Trophoblast cell (in vitro differentiated cells and primary cell): ENCODE measurements around the gene AKAP13.

Source experiments
- DNase-seq, 2 donors: peaks; one replicate each; pipeline ENCODE4 v3.0.0-alpha.2; 2016
- H2AFZ ChIP-seq: 2 replicates; pipeline ENCODE4 v1.6.1; 2013; ENCODE audit warnings: low read length, moderate library complexity, mild to moderate bottlenecking; ENCODE audit not compliant: insufficient read depth, poor library complexity
- H2AK5ac ChIP-seq: 2 replicates; pipeline ENCODE4 v1.6.1; 2013; ENCODE audit warnings: mild to moderate bottlenecking, low read length
- H2BK120ac ChIP-seq: 2 replicates; pipeline ENCODE4 v1.6.1; 2013; ENCODE audit warnings: low read length, mild to moderate bottlenecking, moderate library complexity; ENCODE audit not compliant: insufficient read depth, poor library complexity
- H2BK12ac ChIP-seq: 2 replicates; pipeline ENCODE4 v1.6.1; 2013; ENCODE audit warnings: mild to moderate bottlenecking, low read length, moderate library complexity
- H2BK5ac ChIP-seq: 2 replicates; pipeline ENCODE4 v1.6.1; 2013; ENCODE audit warnings: low read length, low read depth, moderate library complexity, mild to moderate bottlenecking; ENCODE audit not compliant: poor library complexity
- H3K14ac ChIP-seq: 2 replicates; pipeline ENCODE4 v1.6.1; 2013; ENCODE audit warnings: mild to moderate bottlenecking, low read length
- H3K18ac ChIP-seq: 2 replicates; pipeline ENCODE4 v1.6.1; 2013; ENCODE audit warnings: mild to moderate bottlenecking, low read length
- H3K23ac ChIP-seq: 2 replicates; pipeline ENCODE4 v1.6.1; 2013; ENCODE audit warnings: low read length
- H3K27ac ChIP-seq: 2 replicates; pipeline ENCODE4 v1.5.1; 2013; ENCODE audit warnings: low read depth, mild to moderate bottlenecking, inconsistent platforms, low read length, moderate library complexity
- H3K27me3 ChIP-seq: 2 replicates; pipeline ENCODE4 v1.6.1; 2013; ENCODE audit warnings: inconsistent platforms, mild to moderate bottlenecking, low read length, moderate library complexity; ENCODE audit not compliant: insufficient read depth
- H3K36me3 ChIP-seq, 2 experiments: 1 replicate in 1 of 2; 2 replicates in 1 of 2; pipeline ENCODE4 v1.6.1; 2013; ENCODE audit warnings: low read length in 2 of 2, mild to moderate bottlenecking in 2 of 2, moderate library complexity in 1 of 2; ENCODE audit not compliant: insufficient read depth in 2 of 2, control insufficient read depth in 1 of 2
- H3K4ac ChIP-seq: 2 replicates; pipeline ENCODE4 v1.6.1; 2013; ENCODE audit warnings: low read depth, mild to moderate bottlenecking, low read length, moderate library complexity
- H3K4me1 ChIP-seq, 2 experiments: 1 replicate in 1 of 2; 2 replicates in 1 of 2; pipeline ENCODE4 v1.6.1; 2013; ENCODE audit warnings: low read length in 2 of 2, mild to moderate bottlenecking in 2 of 2, moderate library complexity in 1 of 2; ENCODE audit not compliant: insufficient read depth in 2 of 2, control insufficient read depth in 1 of 2
- H3K4me2 ChIP-seq: 2 replicates; pipeline ENCODE4 v1.6.1; 2013; ENCODE audit warnings: inconsistent platforms, mild to moderate bottlenecking, low read length, moderate library complexity
- H3K4me3 ChIP-seq: 2 replicates; pipeline ENCODE4 v1.5.1; 2013; ENCODE audit warnings: mild to moderate bottlenecking, low read depth, low read length, inconsistent platforms
- H3K79me1 ChIP-seq: one replicate; pipeline ENCODE4 v1.6.1; 2013; ENCODE audit warnings: low read length
- H3K79me2 ChIP-seq: 2 replicates; pipeline ENCODE4 v1.6.1; 2013; ENCODE audit warnings: low read length, mild to moderate bottlenecking; ENCODE audit not compliant: control insufficient read depth, insufficient read depth, poor library complexity
- H3K9ac ChIP-seq: 2 replicates; pipeline ENCODE4 v1.6.1; 2013; ENCODE audit warnings: mild to moderate bottlenecking, low read length
- H3K9me3 ChIP-seq: 2 replicates; pipeline ENCODE4 v1.6.1; 2013; ENCODE audit warnings: low read depth, mild to moderate bottlenecking, control low read depth, inconsistent platforms, low read length; ENCODE audit not compliant: insufficient read depth
- H4K12ac ChIP-seq: 2 replicates; pipeline ENCODE4 v1.6.1; 2013; ENCODE audit warnings: low read depth, mild to moderate bottlenecking, low read length, moderate library complexity
- H4K8ac ChIP-seq: 2 replicates; pipeline ENCODE4 v1.6.1; 2013; ENCODE audit warnings: low read depth, mild to moderate bottlenecking, low read length, moderate library complexity
- H4K91ac ChIP-seq: one replicate; pipeline ENCODE4 v1.6.1; 2013; ENCODE audit warnings: low read depth, mild to moderate bottlenecking, low read length, moderate library complexity
- WGBS: extraction: QIAGEN DNeasy Blood & Tissue Kit; methylation state at CpG from one replicate; pipeline ENCODE4 v1.1.7; 2013; ENCODE audit warnings: missing lambda C conversion rate; ENCODE audit not compliant: insufficient read length, insufficient coverage; ENCODE audit errors: extremely low coverage; 5-methylcytosine and 5-hydroxymethylcytosine counted together

Gene AKAP13

DNA sequence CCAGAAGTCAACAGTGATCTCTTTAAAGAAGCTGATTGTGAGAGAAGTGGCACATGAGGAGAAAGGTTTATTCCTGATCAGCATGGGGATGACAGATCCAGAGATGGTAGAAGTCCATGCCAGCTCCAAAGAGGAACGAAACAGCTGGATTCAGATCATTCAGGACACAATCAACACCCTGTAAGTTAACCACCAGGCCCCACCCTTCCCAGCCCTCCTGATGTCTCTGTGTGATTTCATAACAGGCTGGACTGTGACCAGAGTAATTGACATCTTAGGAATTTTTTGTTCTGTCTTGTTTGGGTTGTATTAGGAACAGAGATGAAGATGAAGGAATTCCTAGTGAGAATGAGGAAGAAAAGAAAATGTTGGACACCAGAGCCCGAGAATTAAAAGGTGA is 346.7 kb downstream of the AKAP13 start:
- H3K27ac ChIP-seq: no peak overlapping the region
- no peak overlapping the region for H3K4me2 ChIP-seq
- H3K9me3 ChIP-seq: no peaks in the 10 kb centered on the region
- H3K9ac ChIP-seq: no peak overlapping the region
- no peak overlapping the region for H2BK5ac ChIP-seq
- H3K18ac ChIP-seq: no peak overlapping the region
- H2AK5ac ChIP-seq: no peak overlapping the region
- H3K4me1 ChIP-seq: peaks cover 0 to 2% of the 10 kb centered on the region in 2 experiments
- WGBS: no CpG with 5 or more reads among the region's 2 CpGs
- H3K4ac ChIP-seq: no peak overlapping the region
- no peak overlapping the region for H2AFZ ChIP-seq
- H4K12ac ChIP-seq: no peak overlapping the region
- no peak overlapping the region for H3K23ac ChIP-seq
- no peaks in the 10 kb centered on the region for H3K27me3 ChIP-seq
- H4K91ac ChIP-seq: no peak overlapping the region
- H3K36me3 ChIP-seq: peaks cover 15 to 42% of the 10 kb centered on the region in 2 experiments
- H3K79me1 ChIP-seq: no peaks in the 10 kb centered on the region
- no peak overlapping the region for H2BK120ac ChIP-seq
- no peak overlapping the region for H4K8ac ChIP-seq
- H2BK12ac ChIP-seq: no peak overlapping the region
- H3K14ac ChIP-seq: no peak overlapping the region
- DNase-seq: peak; percentile 35 to 78
- H3K79me2 ChIP-seq: no peaks in the 10 kb centered on the region
- H3K4me3 ChIP-seq: no peak overlapping the region

GRCh38 chr15:85730001-85730820 is 349.8 kb downstream of the AKAP13 start:
- Histone ChIP-seq H3K4me1 (peaks cover 0 to 2% of the 10 kb centered on the region in 2 experiments), H4K91ac (no peak overlapping the region), H2BK5ac (no peak overlapping the region), H3K9ac (no peak overlapping the region), H4K8ac (no peak overlapping the region), H3K9me3 (no peaks in the 10 kb centered on the region), H2BK12ac (no peak overlapping the region), H3K27me3 (no peaks in the 10 kb centered on the region), H3K14ac (no peak overlapping the region), H3K4me2 (no peak overlapping the region), H3K4ac (no peak overlapping the region), H3K36me3 (peaks cover 14 to 36% of the 10 kb centered on the region in 2 experiments), H2AFZ (no peak overlapping the region), H3K18ac (no peak overlapping the region), H2AK5ac (no peak overlapping the region), H3K27ac (no peak overlapping the region), H3K79me1 (no peaks in the 10 kb centered on the region), H3K79me2 (no peaks in the 10 kb centered on the region), H3K23ac (no peak overlapping the region), H4K12ac (no peak overlapping the region), H3K4me3 (no peak overlapping the region), H2BK120ac (no peak overlapping the region)
- peak; percentile 29 to 81 for DNase-seq
- no CpG with 5 or more reads among the region's 5 CpGs for WGBS

- no peak overlapping the region for H2BK12ac ChIP-seq
- H2AK5ac ChIP-seq: no peak overlapping the region
- no peak overlapping the region for H3K4ac ChIP-seq
- H3K4me2 ChIP-seq: no peak overlapping the region
- H3K23ac ChIP-seq: no peak overlapping the region
- no peak overlapping the region for H2BK5ac ChIP-seq
- H3K79me1 ChIP-seq: no peaks in the 10 kb centered on the region
- no peak overlapping the region for H4K91ac ChIP-seq
- no peak for DNase-seq
- no peak overlapping the region for H4K8ac ChIP-seq
- no peak overlapping the region for H3K14ac ChIP-seq
- no peak overlapping the region for H3K18ac ChIP-seq
- H3K4me1 ChIP-seq: no peaks in the 10 kb centered on the region
- H2AFZ ChIP-seq: no peak overlapping the region
- no peaks in the 10 kb centered on the region for H3K79me2 ChIP-seq
- H3K9ac ChIP-seq: no peak overlapping the region
- H3K4me3 ChIP-seq: no peak overlapping the region
- no peaks in the 10 kb centered on the region for H3K9me3 ChIP-seq
- H3K36me3 ChIP-seq: peaks cover 23 to 35% of the 10 kb centered on the region in 2 experiments
- no peak overlapping the region for H3K27ac ChIP-seq
- no peak overlapping the region for H2BK120ac ChIP-seq
- no peak overlapping the region for H4K12ac ChIP-seq
- H3K27me3 ChIP-seq: no peaks in the 10 kb centered on the region
These were observed 353.0 kb downstream of the AKAP13 start for GRCh38 chr15:85733416-85733815.

GRCh38 chr15:85737061-85737460 is 356.7 kb downstream of the AKAP13 start:
- H3K79me2 ChIP-seq: no peaks in the 10 kb centered on the region
- no CpG with 5 or more reads among the region's 6 CpGs for WGBS
- H3K79me1 ChIP-seq: no peaks in the 10 kb centered on the region
- H3K27me3 ChIP-seq: no peaks in the 10 kb centered on the region
- H3K4ac ChIP-seq: no peak overlapping the region
- H4K8ac ChIP-seq: no peak overlapping the region
- H3K9me3 ChIP-seq: no peaks in the 10 kb centered on the region
- no peak overlapping the region for H2AK5ac ChIP-seq
- no peak overlapping the region for H4K12ac ChIP-seq
- H3K4me1 ChIP-seq: no peaks in the 10 kb centered on the region
- H3K9ac ChIP-seq: no peak overlapping the region
- no peak overlapping the region for H2BK12ac ChIP-seq
- H3K18ac ChIP-seq: no peak overlapping the region
- no peak for DNase-seq
- H3K4me2 ChIP-seq: no peak overlapping the region
- no peak overlapping the region for H3K27ac ChIP-seq
- H2BK5ac ChIP-seq: no peak overlapping the region
- no peak overlapping the region for H4K91ac ChIP-seq
- no peak overlapping the region for H3K4me3 ChIP-seq
- no peak overlapping the region for H2AFZ ChIP-seq
- H3K23ac ChIP-seq: no peak overlapping the region
- peaks cover 27 to 36% of the 10 kb centered on the region in 2 experiments for H3K36me3 ChIP-seq
- H2BK120ac ChIP-seq: no peak overlapping the region
- no peak overlapping the region for H3K14ac ChIP-seq
